ENCODE results near the gene PSG7.
"Not testable (repeated sequence)": the region's sequence is repeated elsewhere in the genome, so short reads cannot be mapped to it uniquely, and the experiment has no call there.

GRCh38 chr19:42876596-42876995, 60.4 kb downstream of the PSG7 start:
- TF ChIP-seq, protein P1, sequence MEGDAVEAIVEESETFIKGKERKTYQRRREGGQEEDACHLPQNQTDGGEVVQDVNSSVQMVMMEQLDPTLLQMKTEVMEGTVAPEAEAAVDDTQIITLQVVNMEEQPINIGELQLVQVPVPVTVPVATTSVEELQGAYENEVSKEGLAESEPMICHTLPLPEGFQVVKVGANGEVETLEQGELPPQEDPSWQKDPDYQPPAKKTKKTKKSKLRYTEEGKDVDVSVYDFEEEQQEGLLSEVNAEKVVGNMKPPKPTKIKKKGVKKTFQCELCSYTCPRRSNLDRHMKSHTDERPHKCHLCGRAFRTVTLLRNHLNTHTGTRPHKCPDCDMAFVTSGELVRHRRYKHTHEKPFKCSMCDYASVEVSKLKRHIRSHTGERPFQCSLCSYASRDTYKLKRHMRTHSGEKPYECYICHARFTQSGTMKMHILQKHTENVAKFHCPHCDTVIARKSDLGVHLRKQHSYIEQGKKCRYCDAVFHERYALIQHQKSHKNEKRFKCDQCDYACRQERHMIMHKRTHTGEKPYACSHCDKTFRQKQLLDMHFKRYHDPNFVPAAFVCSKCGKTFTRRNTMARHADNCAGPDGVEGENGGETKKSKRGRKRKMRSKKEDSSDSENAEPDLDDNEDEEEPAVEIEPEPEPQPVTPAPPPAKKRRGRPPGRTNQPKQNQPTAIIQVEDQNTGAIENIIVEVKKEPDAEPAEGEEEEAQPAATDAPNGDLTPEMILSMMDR (IDR thresholded peaks at IDR 0.05), result not testable (repeated sequence)
- not testable (repeated sequence) for TF ChIP-seq POLR2A (IDR thresholded peaks at IDR 0.05)

All from Peyer's patch (tissue), 4 donors.